Liver (tissue), 9 donors: Measurements from ENCODE around the gene PCGF2. TPM values are rescaled to one million over a fixed set of nuclear protein-coding genes. Genes with fewer than 3 reads are reported as not detected.
A peak's percentile ranks its signal among the peaks of the same experiment; 100 is the strongest.
"Not testable (repeated sequence)": the region's sequence is repeated elsewhere in the genome, so short reads cannot be mapped to it uniquely, and the experiment has no call there.

Experiments
- DNase-seq: peaks from one replicate; pipeline ENCODE4 v3.0.0-alpha.2; 2017; ENCODE audit warnings: low spot score
- H3K27ac ChIP-seq, 2 donors: one replicate each; pipeline ENCODE4 v1.7.0; 2013; ENCODE audit warnings: inconsistent platforms in 2 of 2, low read length in 2 of 2, control low read depth in 1 of 2, low read depth in 1 of 2, mild to moderate bottlenecking in 1 of 2
- H3K27me3 ChIP-seq, 4 donors: one replicate each; pipeline versions ENCODE4 v1.6.1 to v1.7.0; 2013; ENCODE audit warnings: low read length in 3 of 4, inconsistent platforms in 1 of 4, mild to moderate bottlenecking in 1 of 4, moderate library complexity in 1 of 4; ENCODE audit not compliant: control insufficient read depth in 4 of 4, insufficient read depth in 4 of 4
- H3K36me3 ChIP-seq, 4 donors: one replicate each; pipeline versions ENCODE4 v1.6.1 to v1.7.0; 2013; ENCODE audit warnings: low read length in 3 of 4, mild to moderate bottlenecking in 3 of 4, low read depth in 1 of 4, moderate library complexity in 1 of 4; ENCODE audit not compliant: control insufficient read depth in 4 of 4, insufficient read depth in 3 of 4
- H3K4me1 ChIP-seq, 4 donors: one replicate each; pipeline versions ENCODE4 v1.6.1 to v1.7.0; 2013; ENCODE audit warnings: low read length in 3 of 4, mild to moderate bottlenecking in 3 of 4, moderate library complexity in 1 of 4; ENCODE audit not compliant: control insufficient read depth in 4 of 4, insufficient read depth in 4 of 4
- H3K4me3 ChIP-seq, 3 donors: one replicate each; pipeline versions ENCODE4 v1.6.1 to v1.7.0; 2013; ENCODE audit warnings: low read length in 3 of 3, control low read depth in 1 of 3, low read depth in 1 of 3, mild to moderate bottlenecking in 1 of 3
- H3K9ac ChIP-seq, 2 donors: one replicate each; pipeline ENCODE4 v1.7.0; 2013; ENCODE audit warnings: low read length in 2 of 2, mild to moderate bottlenecking in 2 of 2, moderate library complexity in 2 of 2, control low read depth in 1 of 2, low read depth in 1 of 2
- H3K9me3 ChIP-seq, 4 donors: one replicate each; pipeline versions ENCODE4 v1.6.1 to v1.7.0; 2013; ENCODE audit warnings: low read length in 3 of 4; ENCODE audit not compliant: control insufficient read depth in 4 of 4
- CTCF ChIP-seq: fragments of 150-350 bp; IDR thresholded peaks from 2 replicates; pipeline ENCODE4 v1.5.1; 2017; ENCODE audit warnings: improper control_type of control experiment, low read depth, low read length; ENCODE audit not compliant: missing input control
- EGR1 ChIP-seq, 2 donors: IDR thresholded peaks; 2 replicates each; pipeline ENCODE4 v1.6.1; 2016 to 2018; ENCODE audit warnings: antibody characterized with exemption in 2 of 2, low read depth in 2 of 2
- FOXA1 ChIP-seq: IDR thresholded peaks from 2 replicates; pipeline ENCODE4 v1.6.1; 2016; ENCODE audit warnings: antibody characterized with exemption
- FOXA2 ChIP-seq: IDR thresholded peaks from 2 replicates; pipeline ENCODE4 v1.6.1; 2016; ENCODE audit warnings: antibody characterized with exemption
- GABPA ChIP-seq, 2 donors: IDR thresholded peaks in 1 of 2; conservative IDR thresholded peaks in 1 of 2; 2 replicates each; pipeline ENCODE4 v1.6.1; 2016; ENCODE audit warnings: antibody characterized with exemption in 2 of 2, mild to moderate bottlenecking in 1 of 2, moderate library complexity in 1 of 2
- HNF4A ChIP-seq, 2 donors: conservative IDR thresholded peaks; 2 replicates each; pipeline ENCODE4 v1.6.1; 2016; ENCODE audit warnings: antibody characterized with exemption in 2 of 2, mild to moderate bottlenecking in 2 of 2
- HNF4G ChIP-seq: IDR thresholded peaks from 2 replicates; pipeline ENCODE4 v1.6.1; 2016; ENCODE audit warnings: antibody characterized with exemption
- JUND ChIP-seq, 2 donors: IDR thresholded peaks; 2 replicates each; pipeline ENCODE4 v1.6.1; 2016; ENCODE audit warnings: antibody characterized with exemption in 2 of 2
- MAX ChIP-seq: IDR thresholded peaks from 2 replicates; pipeline ENCODE4 v1.6.1; 2016; ENCODE audit warnings: antibody characterized with exemption
- RAD21 ChIP-seq, 2 donors: IDR thresholded peaks; 2 replicates each; pipeline ENCODE4 v1.6.1; 2016; ENCODE audit warnings: antibody characterized with exemption in 2 of 2, mild to moderate bottlenecking in 2 of 2
- REST ChIP-seq: IDR thresholded peaks from 2 replicates; pipeline ENCODE4 v1.6.1; 2016; ENCODE audit warnings: antibody characterized with exemption, mild to moderate bottlenecking
- RXRA ChIP-seq, 2 donors: IDR thresholded peaks; 2 replicates each; pipeline ENCODE4 v1.6.1; 2017 to 2018; ENCODE audit warnings: antibody characterized with exemption in 2 of 2, mild to moderate bottlenecking in 1 of 2
- SP1 ChIP-seq: IDR thresholded peaks from 2 replicates; pipeline ENCODE4 v1.6.1; 2018; ENCODE audit warnings: antibody characterized with exemption, mild to moderate bottlenecking
- TAF1 ChIP-seq: conservative IDR thresholded peaks from 2 replicates; pipeline ENCODE4 v1.6.1; 2016; ENCODE audit warnings: antibody characterized with exemption, mild to moderate bottlenecking
- YY1 ChIP-seq: IDR thresholded peaks from 2 replicates; pipeline ENCODE4 v1.6.1; 2016; ENCODE audit warnings: antibody characterized with exemption, mild to moderate bottlenecking
- WGBS: extraction: QIAGEN DNeasy Blood & Tissue Kit; methylation state at CpG from one replicate; pipeline ENCODE4 v1.1.7; 2013; 5-methylcytosine and 5-hydroxymethylcytosine counted together
- polyA plus RNA-seq, 2 donors: library from polyadenylated mRNA; stranded (reverse) in 1 of 2; unstranded in 1 of 2; fragments of 200-250 nt in 1 of 2; fragments of >200 nt in 1 of 2; fragmentation: Nextera tagmentation in 1 of 2; extraction: Ambion mirVana in 1 of 2; gene quantifications; one replicate each; pipeline versions ENCODE4 v1.2.1 to v1.2.3, GENCODE V29; 2013 to 2015
- total RNA-seq, 2 donors: library from RNA; depleted of rRNA; stranded (reverse); fragments of >200 nt; gene quantifications; one replicate each; pipeline ENCODE4 v1.2.3, GENCODE V29; 2014
- donor health status: healthy.
- donor health status: healthy.
- donor health status: healthy.
- donor health status: healthy.
- donor health status: healthy.

The PCGF2 gene
- total and polyA plus RNA-seq, 4 donors = 1.2 to 3.2 (median 1.8) TPM

- no peaks in the 10 kb centered on the region for H3K27me3 ChIP-seq
- no peak overlapping the region for H3K9ac ChIP-seq
- H3K36me3 ChIP-seq = peaks cover 2 to 10% (median 7%) of the 10 kb centered on the region in 4 donors
- peaks cover 4 to 37% (median 26%) of the 10 kb centered on the region in 4 donors for H3K4me1 ChIP-seq
- no peak overlapping the region for H3K4me3 ChIP-seq
- peak; percentile 5 to 17 for TF ChIP-seq HNF4A (conservative IDR thresholded peaks at IDR 0.05)
- TF ChIP-seq RXRA (IDR thresholded peaks at IDR 0.05) = no peak
- TF ChIP-seq RAD21 (IDR thresholded peaks at IDR 0.05) = no peak
- TF ChIP-seq EGR1 (IDR thresholded peaks at IDR 0.05; ENCODE audit: low read depth in 2 of 2) = no peak
- H3K27ac ChIP-seq = no peak overlapping the region
- WGBS = 70% methylated on average over 5 of the region's 5 CpGs
- no peaks in the 10 kb centered on the region for H3K9me3 ChIP-seq
- DNase-seq = no peak
Observed at GRCh38 chr17:38796451-38797157, 48.5 kb upstream of the PCGF2 start.

GRCh38 chr17:38794221-38794620, 46.1 kb upstream of the PCGF2 start:
- Histone ChIP-seq H3K27me3 (no peaks in the 10 kb centered on the region), H3K36me3 (peaks cover 0 to 4% (median under 1%) of the 10 kb centered on the region in 4 donors), H3K9ac (no peak overlapping the region), H3K27ac (no peak overlapping the region), H3K4me1 (peaks cover 4 to 32% (median 26%) of the 10 kb centered on the region in 4 donors), H3K4me3 (no peak overlapping the region), H3K9me3 (no peaks in the 10 kb centered on the region)
- DNase-seq = no peak
- WGBS = 98% methylated on average over 5 of the region's 5 CpGs
- no peak for TF ChIP-seq FOXA1
- no peak for TF ChIP-seq RXRA (IDR thresholded peaks at IDR 0.05)

- Histone ChIP-seq H3K4me3 (no peak overlapping the region), H3K27ac (no peak overlapping the region), H3K27me3 (no peaks in the 10 kb centered on the region), H3K9ac (no peak overlapping the region), H3K9me3 (no peaks in the 10 kb centered on the region), H3K4me1 (peaks cover 0 to 2% (median under 1%) of the 10 kb centered on the region in 4 donors), H3K36me3 (peaks cover 0 to 11% (median 6%) of the 10 kb centered on the region in 4 donors)
- TF ChIP-seq SP1 (no peak), EGR1 (IDR thresholded peaks at IDR 0.05; ENCODE audit: low read depth in 2 of 2) (no peak), YY1 (no peak), RAD21 (IDR thresholded peaks at IDR 0.05) (no peak), MAX (no peak), HNF4G (no peak), JUND (IDR thresholded peaks at IDR 0.05) (no peak), RXRA (IDR thresholded peaks at IDR 0.05) (no peak), REST (no peak), GABPA (IDR thresholded peaks at IDR 0.05 in 1 of 2, conservative IDR thresholded peaks at IDR 0.05 in 1 of 2) (no peak), TAF1 (no peak), FOXA2 (no peak), CTCF (no peak), FOXA1 (no peak), HNF4A (conservative IDR thresholded peaks at IDR 0.05) (no peak)
- DNase-seq = no peak
- 87% methylated on average over 5 of the region's 5 CpGs for WGBS
Observed at GRCh38 chr17:38791162-38791561, 43.0 kb upstream of the PCGF2 start.

GRCh38 chr17:38790148-38790707, 42.1 kb upstream of the PCGF2 start:
- not testable (repeated sequence) for H3K27me3 ChIP-seq, H3K27ac ChIP-seq, H3K4me1 ChIP-seq, H3K9me3 ChIP-seq, DNase-seq, H3K9ac ChIP-seq, H3K4me3 ChIP-seq
- WGBS = 78% methylated on average over 13 of the region's 13 CpGs
- peaks cover 1 to 18% (median 13%) of the 10 kb centered on the region in 4 donors for H3K36me3 ChIP-seq
